Measurements from ENCODE around the gene MIGA2. TPM values are rescaled to one million over a fixed set of nuclear protein-coding genes. Genes with fewer than 3 reads are reported as not detected.

Gene MIGA2
- total RNA-seq, 1 experiment from 2014 or later = 10.2 TPM

- Histone ChIP-seq H3K9me2 (replicated peaks; ENCODE audit: insufficient read depth, low read length) (no peaks in the 10 kb centered on the region), H3K27ac (ENCODE audit: low read length) (no peak overlapping the region), H4K20me1 (ENCODE audit: insufficient read depth, low read depth, low read length) (no peaks in the 10 kb centered on the region), H3K4me2 (ENCODE audit: low read depth, low read length, poor library complexity, severe bottlenecking) (no peak overlapping the region), H2AFZ (ENCODE audit: low read length) (no peak overlapping the region), H3K79me2 (ENCODE audit: low read length) (no peaks in the 10 kb centered on the region), H3K9me3 (ENCODE audit: low read length) (no peaks in the 10 kb centered on the region), H3K4me3 (ENCODE audit: low read length) (no peak overlapping the region), H3K9ac (ENCODE audit: low read length) (no peak overlapping the region), H3K27me3 (ENCODE audit: low read length) (no peaks in the 10 kb centered on the region), H3K36me3 (ENCODE audit: insufficient read depth, low read length) (no peaks in the 10 kb centered on the region), H3K4me1 (ENCODE audit: low read length) (no peaks in the 10 kb centered on the region)
- no peak for DNase-seq
Observed at GRCh38 chr9:129012893-129013448, 23.5 kb upstream of the MIGA2 start.

- Histone ChIP-seq H3K4me2 (ENCODE audit: low read depth, low read length, poor library complexity, severe bottlenecking) (no peak overlapping the region), H3K79me2 (ENCODE audit: low read length) (no peaks in the 10 kb centered on the region), H3K9me2 (replicated peaks; ENCODE audit: insufficient read depth, low read length) (no peaks in the 10 kb centered on the region), H3K9ac (ENCODE audit: low read length) (no peak overlapping the region), H3K4me1 (ENCODE audit: low read length) (no peaks in the 10 kb centered on the region), H3K9me3 (ENCODE audit: low read length) (no peaks in the 10 kb centered on the region), H4K20me1 (ENCODE audit: insufficient read depth, low read depth, low read length) (no peaks in the 10 kb centered on the region), H2AFZ (ENCODE audit: low read length) (no peak overlapping the region), H3K27me3 (ENCODE audit: low read length) (no peaks in the 10 kb centered on the region), H3K36me3 (ENCODE audit: insufficient read depth, low read length) (no peaks in the 10 kb centered on the region), H3K4me3 (ENCODE audit: low read length) (no peak overlapping the region), H3K27ac (ENCODE audit: low read length) (no peak overlapping the region)
- no peak for DNase-seq
Observed at GRCh38 chr9:129013674-129014073, 22.8 kb upstream of the MIGA2 start.

- H3K27ac ChIP-seq (ENCODE audit: low read length) = no peak overlapping the region
- no peaks in the 10 kb centered on the region for H3K27me3 ChIP-seq (ENCODE audit: low read length)
- H3K4me1 ChIP-seq (ENCODE audit: low read length) = no peaks in the 10 kb centered on the region
- no peaks in the 10 kb centered on the region for H3K9me3 ChIP-seq (ENCODE audit: low read length)
- H3K36me3 ChIP-seq (ENCODE audit: insufficient read depth, low read length) = no peaks in the 10 kb centered on the region
- no peaks in the 10 kb centered on the region for H3K79me2 ChIP-seq (ENCODE audit: low read length)
- DNase-seq = no peak
- no peak overlapping the region for H3K9ac ChIP-seq (ENCODE audit: low read length)
- H2AFZ ChIP-seq (ENCODE audit: low read length) = no peak overlapping the region
- no peak overlapping the region for H3K4me2 ChIP-seq (ENCODE audit: low read depth, low read length, poor library complexity, severe bottlenecking)
- no peak overlapping the region for H3K4me3 ChIP-seq (ENCODE audit: low read length)
- no peaks in the 10 kb centered on the region for H4K20me1 ChIP-seq (ENCODE audit: insufficient read depth, low read depth, low read length)
- H3K9me2 ChIP-seq (replicated peaks; ENCODE audit: insufficient read depth, low read length) = no peaks in the 10 kb centered on the region
Observed at GRCh38 chr9:129014124-129014523, 22.3 kb upstream of the MIGA2 start.

GRCh38 chr9:129014608-129015007 is 21.8 kb upstream of the MIGA2 start:
- H4K20me1 ChIP-seq (ENCODE audit: insufficient read depth, low read depth, low read length) = no peaks in the 10 kb centered on the region
- H3K27ac ChIP-seq (ENCODE audit: low read length) = no peak overlapping the region
- H3K9ac ChIP-seq (ENCODE audit: low read length) = no peak overlapping the region
- H3K27me3 ChIP-seq (ENCODE audit: low read length) = no peaks in the 10 kb centered on the region
- no peak overlapping the region for H2AFZ ChIP-seq (ENCODE audit: low read length)
- DNase-seq = no peak
- no peaks in the 10 kb centered on the region for H3K79me2 ChIP-seq (ENCODE audit: low read length)
- no peaks in the 10 kb centered on the region for H3K36me3 ChIP-seq (ENCODE audit: insufficient read depth, low read length)
- H3K4me3 ChIP-seq (ENCODE audit: low read length) = no peak overlapping the region
- no peaks in the 10 kb centered on the region for H3K4me1 ChIP-seq (ENCODE audit: low read length)
- no peak overlapping the region for H3K4me2 ChIP-seq (ENCODE audit: low read depth, low read length, poor library complexity, severe bottlenecking)
- H3K9me2 ChIP-seq (replicated peaks; ENCODE audit: insufficient read depth, low read length) = no peaks in the 10 kb centered on the region
- no peaks in the 10 kb centered on the region for H3K9me3 ChIP-seq (ENCODE audit: low read length)

- Histone ChIP-seq H3K27me3 (ENCODE audit: low read length) (no peaks in the 10 kb centered on the region), H3K9me2 (replicated peaks; ENCODE audit: insufficient read depth, low read length) (no peaks in the 10 kb centered on the region), H3K4me2 (ENCODE audit: low read depth, low read length, poor library complexity, severe bottlenecking) (no peak overlapping the region), H4K20me1 (ENCODE audit: insufficient read depth, low read depth, low read length) (no peaks in the 10 kb centered on the region), H2AFZ (ENCODE audit: low read length) (no peak overlapping the region), H3K4me3 (ENCODE audit: low read length) (no peak overlapping the region), H3K27ac (ENCODE audit: low read length) (no peak overlapping the region), H3K9ac (ENCODE audit: low read length) (no peak overlapping the region), H3K36me3 (ENCODE audit: insufficient read depth, low read length) (no peaks in the 10 kb centered on the region), H3K79me2 (ENCODE audit: low read length) (peaks cover 35% of the 10 kb centered on the region), H3K9me3 (ENCODE audit: low read length) (no peaks in the 10 kb centered on the region), H3K4me1 (ENCODE audit: low read length) (peaks cover 3% of the 10 kb centered on the region)
- DNase-seq = no peak
Observed at GRCh38 chr9:129021091-129021490, 15.3 kb upstream of the MIGA2 start.

- no peaks in the 10 kb centered on the region for H3K9me3 ChIP-seq (ENCODE audit: low read length)
- H4K20me1 ChIP-seq (ENCODE audit: insufficient read depth, low read depth, low read length) = peaks cover 5% of the 10 kb centered on the region; the same call in 1 of the 2 replicates
- H3K4me3 ChIP-seq (ENCODE audit: low read length) = no peak overlapping the region
- no peaks in the 10 kb centered on the region for H3K27me3 ChIP-seq (ENCODE audit: low read length)
- H3K4me2 ChIP-seq (ENCODE audit: low read depth, low read length, poor library complexity, severe bottlenecking) = no peak overlapping the region
- no peak for DNase-seq
- H3K27ac ChIP-seq (ENCODE audit: low read length) = no peak overlapping the region
- peaks cover 45% of the 10 kb centered on the region for H3K79me2 ChIP-seq (ENCODE audit: low read length)
- no peaks in the 10 kb centered on the region for H3K36me3 ChIP-seq (ENCODE audit: insufficient read depth, low read length)
- peaks cover 12% of the 10 kb centered on the region for H3K4me1 ChIP-seq (ENCODE audit: low read length)
- H3K9ac ChIP-seq (ENCODE audit: low read length) = no peak overlapping the region
- H3K9me2 ChIP-seq (replicated peaks; ENCODE audit: insufficient read depth, low read length) = no peaks in the 10 kb centered on the region
- H2AFZ ChIP-seq (ENCODE audit: low read length) = no peak overlapping the region
Observed at GRCh38 chr9:129022037-129022436, 14.4 kb upstream of the MIGA2 start.

GRCh38 chr9:129023036-129023907 is 13.2 kb upstream of the MIGA2 start:
- H3K79me2 ChIP-seq (ENCODE audit: low read length) = peaks cover 54% of the 10 kb centered on the region
- H3K4me3 ChIP-seq (ENCODE audit: low read length) = no peak overlapping the region
- H3K4me1 ChIP-seq (ENCODE audit: low read length) = peaks cover 17% of the 10 kb centered on the region
- H4K20me1 ChIP-seq (ENCODE audit: insufficient read depth, low read depth, low read length) = peaks cover 8% of the 10 kb centered on the region; the same call in 1 of the 2 replicates
- no peaks in the 10 kb centered on the region for H3K36me3 ChIP-seq (ENCODE audit: insufficient read depth, low read length)
- no peak overlapping the region for H3K4me2 ChIP-seq (ENCODE audit: low read depth, low read length, poor library complexity, severe bottlenecking)
- H3K27ac ChIP-seq (ENCODE audit: low read length) = no peak overlapping the region
- no peak overlapping the region for H3K9ac ChIP-seq (ENCODE audit: low read length)
- no peak for DNase-seq
- H3K9me3 ChIP-seq (ENCODE audit: low read length) = no peaks in the 10 kb centered on the region
- H2AFZ ChIP-seq (ENCODE audit: low read length) = no peak overlapping the region
- H3K27me3 ChIP-seq (ENCODE audit: low read length) = no peaks in the 10 kb centered on the region
- H3K9me2 ChIP-seq (replicated peaks; ENCODE audit: insufficient read depth, low read length) = no peaks in the 10 kb centered on the region

- Histone ChIP-seq H2AFZ (ENCODE audit: low read length) (no peak overlapping the region), H4K20me1 (ENCODE audit: insufficient read depth, low read depth, low read length) (peaks cover 8% of the 10 kb centered on the region; the same call in 1 of the 2 replicates), H3K9ac (ENCODE audit: low read length) (no peak overlapping the region), H3K79me2 (ENCODE audit: low read length) (peaks cover 54% of the 10 kb centered on the region), H3K4me2 (ENCODE audit: low read depth, low read length, poor library complexity, severe bottlenecking) (no peak overlapping the region), H3K4me3 (ENCODE audit: low read length) (no peak overlapping the region), H3K27ac (ENCODE audit: low read length) (no peak overlapping the region), H3K36me3 (ENCODE audit: insufficient read depth, low read length) (no peaks in the 10 kb centered on the region), H3K9me3 (ENCODE audit: low read length) (no peaks in the 10 kb centered on the region), H3K27me3 (ENCODE audit: low read length) (no peaks in the 10 kb centered on the region), H3K4me1 (ENCODE audit: low read length) (peaks cover 21% of the 10 kb centered on the region), H3K9me2 (replicated peaks; ENCODE audit: insufficient read depth, low read length) (no peaks in the 10 kb centered on the region)
- no peak for DNase-seq
Observed at GRCh38 chr9:129023908-129024233, 12.6 kb upstream of the MIGA2 start.

Data from Karpas-422 (cell line).